HTR-8/SVneo (cell line): ENCODE results near the gene SERPINF2.
"Not testable (repeated sequence)": the region's sequence is repeated elsewhere in the genome, so short reads cannot be mapped to it uniquely, and the experiment has no call there.

Experiments
- DNase-seq: peaks from one replicate; pipeline ENCODE4 v3.0.0; 2011; ENCODE audit warnings: low spot score, mixed read lengths; ENCODE audit not compliant: insufficient read length
- FAIRE-seq: peaks from 2 replicates; lab custom pipeline; 2011; peaks lifted over from hg19 to GRCh38; lab: Jason Lieb, UNC

The SERPINF2 gene

GRCh38 chr17:1783834-1784611, 41.4 kb downstream of the SERPINF2 start:
- DNase-seq (peak; percentile 51), FAIRE-seq (no peak)

- DNase-seq (no peak), FAIRE-seq (no peak)
Measured at GRCh38 chr17:1785930-1786329, 43.3 kb downstream of the SERPINF2 start.

GRCh38 chr17:1786708-1787107, 44.0 kb downstream of the SERPINF2 start:
- FAIRE-seq (no peak), DNase-seq (no peak)

- FAIRE-seq: peak; percentile 99
Measured at GRCh38 chr17:1787301-1787902, 44.7 kb downstream of the SERPINF2 start.

GRCh38 chr17:1789936-1790335, 47.3 kb downstream of the SERPINF2 start:
- DNase-seq (no peak), FAIRE-seq (no peak)

More at GRCh38 chr17:1787301-1787902, 44.7 kb downstream of the SERPINF2 start:
- DNase-seq: peak; percentile 98

- DNase-seq: no peak
- no peak for FAIRE-seq
Measured at GRCh38 chr17:1792495-1793446, 50.1 kb downstream of the SERPINF2 start.

- DNase-seq (no peak), FAIRE-seq (no peak)
Measured at GRCh38 chr17:1793447-1793806, 50.8 kb downstream of the SERPINF2 start.

GRCh38 chr17:1796800-1797199, 54.1 kb downstream of the SERPINF2 start:
- FAIRE-seq: no peak
- DNase-seq: no peak

- DNase-seq: no peak
- no peak for FAIRE-seq
Measured at GRCh38 chr17:1797323-1797722, 54.7 kb downstream of the SERPINF2 start.

GRCh38 chr17:1797846-1798245, 55.2 kb downstream of the SERPINF2 start:
- DNase-seq, FAIRE-seq: not testable (repeated sequence)

- FAIRE-seq: no peak
Measured at GRCh38 chr17:1800240-1800639, 57.6 kb downstream of the SERPINF2 start.

GRCh38 chr17:1800712-1801111, 58.0 kb downstream of the SERPINF2 start:
- FAIRE-seq (no peak), DNase-seq (no peak)

More at GRCh38 chr17:1800240-1800639, 57.6 kb downstream of the SERPINF2 start:
- no peak for DNase-seq

GRCh38 chr17:1802429-1802828, 59.8 kb downstream of the SERPINF2 start:
- FAIRE-seq: no peak
- no peak for DNase-seq

- DNase-seq (no peak), FAIRE-seq (no peak)
Measured at GRCh38 chr17:1803280-1803679, 60.6 kb downstream of the SERPINF2 start.
